ENCODE measurements around the gene SNED1.

SNED1 gene

DNA sequence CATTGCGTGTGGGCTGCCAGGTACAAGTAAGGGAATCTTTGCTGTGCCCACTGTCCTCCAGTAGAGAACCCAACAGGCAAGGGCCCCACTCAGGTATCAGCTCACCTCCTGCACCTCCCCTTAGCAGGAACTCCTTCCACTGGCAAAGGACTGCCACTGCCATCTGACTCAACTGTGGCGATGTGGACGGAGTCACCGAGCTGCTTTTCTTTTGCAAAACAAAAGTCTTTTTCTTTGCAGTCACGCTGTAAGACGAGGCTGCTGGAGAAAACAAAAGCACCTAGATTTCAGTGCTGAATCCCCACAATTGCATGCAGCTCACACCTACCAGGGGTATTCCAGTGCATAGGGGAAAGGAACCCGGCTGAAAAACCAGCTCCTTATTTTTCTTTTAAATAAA lies 95.8 kb downstream of the SNED1 start:
- no peak overlapping the region for H2AFZ ChIP-seq (ENCODE audit: low read depth, low read length)
- no peaks in the 10 kb centered on the region for H3K27me3 ChIP-seq (ENCODE audit: insufficient read depth, low read length, poor library complexity)
- TF ChIP-seq CTCF (IDR thresholded peaks at IDR 0.05; ENCODE audit: borderline replicate concordance, extremely low read depth, low read length, poor library complexity, severe bottlenecking) (no peak), EZH2 (IDR thresholded peaks at IDR 0.05; ENCODE audit: borderline replicate concordance, low read depth, low read length, severe bottlenecking) (no peak)
- no peak overlapping the region for H3K4me3 ChIP-seq (ENCODE audit: low read depth in 1 of 2, low read length in 2 of 2)
- peaks cover 22% of the 10 kb centered on the region for H4K20me1 ChIP-seq (ENCODE audit: insufficient read depth, low read length)
- no peak for DNase-seq
- H3K9ac ChIP-seq (ENCODE audit: low read depth, low read length) = no peak overlapping the region
- no peak overlapping the region for H3K4me2 ChIP-seq (ENCODE audit: insufficient read depth, low read length)
- H3K36me3 ChIP-seq (ENCODE audit: insufficient read depth, low read length) = peaks cover 97% of the 10 kb centered on the region
- H3K4me1 ChIP-seq (ENCODE audit: insufficient read depth, low read length) = peaks cover 22% of the 10 kb centered on the region
- no peaks in the 10 kb centered on the region for H3K9me3 ChIP-seq (ENCODE audit: insufficient read depth, low read length, severe bottlenecking)
- no peak for ATAC-seq (ENCODE audit: insufficient read depth, low read depth)
- peaks cover 29% of the 10 kb centered on the region for H3K79me2 ChIP-seq (ENCODE audit: insufficient read depth, low read length)
- H3K27ac ChIP-seq (ENCODE audit: low read length) = no peak overlapping the region

DNA sequence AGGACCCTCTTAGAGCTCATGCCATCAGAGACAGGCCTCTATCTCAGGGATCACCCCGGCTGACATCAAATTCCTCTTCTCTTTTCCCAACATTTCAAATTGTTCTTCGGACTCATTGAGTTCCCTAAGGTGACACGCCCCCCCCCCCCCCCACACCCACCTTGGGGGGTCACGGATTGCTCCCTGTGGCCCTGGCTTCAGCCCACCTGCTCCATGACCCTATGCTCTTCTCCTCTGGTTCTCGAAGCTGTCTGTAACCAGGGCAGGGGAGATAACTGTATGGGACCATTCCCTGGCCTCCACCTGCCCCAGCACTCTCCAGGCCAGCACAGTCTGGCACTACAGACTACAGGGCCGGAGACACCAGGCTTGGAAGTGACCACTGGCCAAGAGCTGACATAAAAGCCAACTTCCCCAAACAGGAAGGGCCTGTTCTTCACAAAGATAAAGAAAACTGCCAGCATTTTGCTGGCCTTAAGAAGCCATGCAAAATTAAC lies 96.6 kb downstream of the SNED1 start:
- no peak for TF ChIP-seq CTCF (IDR thresholded peaks at IDR 0.05; ENCODE audit: borderline replicate concordance, extremely low read depth, low read length, poor library complexity, severe bottlenecking)
- no peak for TF ChIP-seq EZH2 (IDR thresholded peaks at IDR 0.05; ENCODE audit: borderline replicate concordance, low read depth, low read length, severe bottlenecking)
- ATAC-seq (ENCODE audit: insufficient read depth, low read depth) (no peak), DNase-seq (no peak)
- Histone ChIP-seq H3K27me3 (ENCODE audit: insufficient read depth, low read length, poor library complexity) (no peaks in the 10 kb centered on the region), H3K9me3 (ENCODE audit: insufficient read depth, low read length, severe bottlenecking) (no peaks in the 10 kb centered on the region), H3K36me3 (ENCODE audit: insufficient read depth, low read length) (peaks cover 98% of the 10 kb centered on the region), H3K79me2 (ENCODE audit: insufficient read depth, low read length) (peaks cover 37% of the 10 kb centered on the region), H3K27ac (ENCODE audit: low read length) (no peak overlapping the region), H3K4me3 (ENCODE audit: low read depth in 1 of 2, low read length in 2 of 2) (no peak overlapping the region), H4K20me1 (ENCODE audit: insufficient read depth, low read length) (peaks cover 18% of the 10 kb centered on the region), H2AFZ (ENCODE audit: low read depth, low read length) (no peak overlapping the region), H3K4me2 (ENCODE audit: insufficient read depth, low read length) (no peak overlapping the region), H3K9ac (ENCODE audit: low read depth, low read length) (no peak overlapping the region), H3K4me1 (ENCODE audit: insufficient read depth, low read length) (peaks cover 28% of the 10 kb centered on the region)

DNA sequence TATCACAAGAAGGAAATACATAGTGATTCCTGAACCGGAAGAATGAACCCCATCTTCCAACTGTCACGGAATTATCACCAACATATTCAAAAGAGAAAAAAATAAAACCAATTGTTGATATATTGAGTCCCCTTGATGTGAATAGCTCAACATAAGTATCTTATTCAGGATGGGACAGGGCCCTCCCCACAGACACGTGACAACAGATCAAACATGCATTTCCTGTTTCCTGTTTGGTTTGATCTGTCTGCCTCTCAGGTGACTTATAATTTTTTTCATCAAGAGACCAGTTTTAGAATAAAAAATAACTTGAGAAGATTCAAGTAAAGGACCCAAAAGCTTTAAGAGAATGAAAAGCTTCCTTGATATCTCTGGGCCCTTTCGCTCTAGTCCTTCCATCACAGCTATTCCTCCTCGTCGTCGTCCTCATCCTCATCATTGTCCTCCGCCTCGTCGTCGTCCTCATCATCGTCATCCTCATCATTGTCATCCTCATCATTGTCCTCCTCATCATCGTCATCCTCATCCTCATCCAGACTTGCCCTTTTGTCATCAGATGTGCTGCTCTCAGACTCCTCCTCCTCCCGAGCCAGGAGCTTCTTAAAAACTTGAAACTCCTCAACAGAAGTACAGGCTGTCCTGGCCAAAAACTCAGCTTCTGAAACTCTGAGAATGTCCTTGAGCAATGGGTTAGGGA lies 97.3 kb downstream of the SNED1 start:
- DNase-seq (peak; percentile 34), ATAC-seq (ENCODE audit: insufficient read depth, low read depth) (peak; percentile 79)
- H4K20me1 ChIP-seq (ENCODE audit: insufficient read depth, low read length) = peaks cover 16% of the 10 kb centered on the region
- H3K27ac ChIP-seq (ENCODE audit: low read length) = no peak overlapping the region
- no peaks in the 10 kb centered on the region for H3K27me3 ChIP-seq (ENCODE audit: insufficient read depth, low read length, poor library complexity)
- H3K9ac ChIP-seq (ENCODE audit: low read depth, low read length) = no peak overlapping the region
- no peaks in the 10 kb centered on the region for H3K9me3 ChIP-seq (ENCODE audit: insufficient read depth, low read length, severe bottlenecking)
- TF ChIP-seq EZH2 (IDR thresholded peaks at IDR 0.05; ENCODE audit: borderline replicate concordance, low read depth, low read length, severe bottlenecking) (no peak), CTCF (IDR thresholded peaks at IDR 0.05; ENCODE audit: borderline replicate concordance, extremely low read depth, low read length, poor library complexity, severe bottlenecking) (no peak)
- H3K4me2 ChIP-seq (ENCODE audit: insufficient read depth, low read length) = no peak overlapping the region
- peaks cover 45% of the 10 kb centered on the region for H3K79me2 ChIP-seq (ENCODE audit: insufficient read depth, low read length)
- no peak overlapping the region for H2AFZ ChIP-seq (ENCODE audit: low read depth, low read length)
- peaks cover 35% of the 10 kb centered on the region for H3K4me1 ChIP-seq (ENCODE audit: insufficient read depth, low read length)
- H3K4me3 ChIP-seq (ENCODE audit: low read depth in 1 of 2, low read length in 2 of 2) = no peak overlapping the region
- peaks cover 94% of the 10 kb centered on the region for H3K36me3 ChIP-seq (ENCODE audit: insufficient read depth, low read length)
